Measurements from ENCODE around the gene TMEM123. TPM values are rescaled to one million over a fixed set of nuclear protein-coding genes. Genes with fewer than 3 reads are reported as not detected.

Gene TMEM123
- polyA plus RNA-seq, 3 donors = 68.7 to 368 (median 263) TPM

DNA sequence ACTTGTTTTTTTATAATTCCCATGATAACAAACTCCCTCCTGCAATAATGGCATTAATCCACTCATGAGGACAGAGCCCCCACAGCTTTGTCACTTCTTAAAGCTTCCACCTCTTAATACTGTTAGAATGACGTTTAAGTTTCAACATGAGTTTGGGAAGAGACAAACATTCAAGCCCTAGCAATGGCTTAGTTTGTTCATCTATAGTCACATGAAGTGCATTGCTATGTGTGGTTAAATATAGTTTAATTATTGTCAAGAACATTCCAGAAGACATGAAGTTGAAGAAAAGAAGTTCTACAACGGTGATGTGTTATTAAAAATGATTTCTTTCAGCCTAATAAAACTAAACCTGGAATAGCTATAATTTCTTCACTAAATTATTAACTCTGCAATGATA lies 47.4 kb upstream of the TMEM123 start:
- intact Hi-C loops (cut with micrococcal nuclease) = loop anchor here (5.0 to 10.0 kb wide), 3 partner anchors 108 to 215 kb away; no protein-coding TSS in a partner anchor
- Histone ChIP-seq H4K20me1 (ENCODE audit: insufficient read depth, low read length) (no peaks in the 10 kb centered on the region), H3K9ac (ENCODE audit: insufficient read depth, low read length, poor library complexity, severe bottlenecking) (no peak overlapping the region), H3K9me3 (replicated peaks in 1 of 2; ENCODE audit: control insufficient read depth in 1 of 2, insufficient read depth in 1 of 2, low read length in 2 of 2) (no peaks in the 10 kb centered on the region), H3K4me1 (ENCODE audit: control insufficient read depth in 1 of 2, insufficient read depth in 2 of 2, low read length in 2 of 2) (no peaks in the 10 kb centered on the region), H3K79me2 (ENCODE audit: insufficient read depth, low read length) (no peaks in the 10 kb centered on the region), H3K27ac (ENCODE audit: low read depth in 1 of 2, low read length in 2 of 2) (no peak overlapping the region), H3K4me2 (replicated peaks; ENCODE audit: extremely low read depth, low read length, poor library complexity, severe bottlenecking) (no peak overlapping the region), H3K4me3 (replicated peaks in 1 of 3; ENCODE audit: low read depth in 2 of 3, low read length in 3 of 3) (no peak overlapping the region), H3K27me3 (ENCODE audit: control insufficient read depth in 2 of 2, insufficient read depth in 2 of 2, low read length in 2 of 2) (no peaks in the 10 kb centered on the region), H3K36me3 (replicated peaks in 1 of 2; ENCODE audit: control insufficient read depth in 1 of 2, insufficient read depth in 2 of 2, low read length in 2 of 2) (no peaks in the 10 kb centered on the region), H2AFZ (ENCODE audit: insufficient read depth, low read depth, low read length, poor library complexity, severe bottlenecking) (no peak overlapping the region)
- peaks cover 0 to 1% (median 0%) of the 10 kb centered on the region in 3 donors for H3K27me3 Mint-ChIP-seq (ENCODE audit: low read depth in 3 of 3)
- TF ChIP-seq, protein P1, sequence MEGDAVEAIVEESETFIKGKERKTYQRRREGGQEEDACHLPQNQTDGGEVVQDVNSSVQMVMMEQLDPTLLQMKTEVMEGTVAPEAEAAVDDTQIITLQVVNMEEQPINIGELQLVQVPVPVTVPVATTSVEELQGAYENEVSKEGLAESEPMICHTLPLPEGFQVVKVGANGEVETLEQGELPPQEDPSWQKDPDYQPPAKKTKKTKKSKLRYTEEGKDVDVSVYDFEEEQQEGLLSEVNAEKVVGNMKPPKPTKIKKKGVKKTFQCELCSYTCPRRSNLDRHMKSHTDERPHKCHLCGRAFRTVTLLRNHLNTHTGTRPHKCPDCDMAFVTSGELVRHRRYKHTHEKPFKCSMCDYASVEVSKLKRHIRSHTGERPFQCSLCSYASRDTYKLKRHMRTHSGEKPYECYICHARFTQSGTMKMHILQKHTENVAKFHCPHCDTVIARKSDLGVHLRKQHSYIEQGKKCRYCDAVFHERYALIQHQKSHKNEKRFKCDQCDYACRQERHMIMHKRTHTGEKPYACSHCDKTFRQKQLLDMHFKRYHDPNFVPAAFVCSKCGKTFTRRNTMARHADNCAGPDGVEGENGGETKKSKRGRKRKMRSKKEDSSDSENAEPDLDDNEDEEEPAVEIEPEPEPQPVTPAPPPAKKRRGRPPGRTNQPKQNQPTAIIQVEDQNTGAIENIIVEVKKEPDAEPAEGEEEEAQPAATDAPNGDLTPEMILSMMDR (IDR thresholded peaks at IDR 0.05) = no peak
- H3K4me1 Mint-ChIP-seq = no peaks in the 10 kb centered on the region
- no peak overlapping the region for H3K27ac Mint-ChIP-seq
- no peak overlapping the region for H3K4me3 Mint-ChIP-seq
- no CpG with 5 or more reads among the region's 2 CpGs for WGBS (ENCODE audit: insufficient coverage)
- no peaks in the 10 kb centered on the region for H3K36me3 Mint-ChIP-seq
- peaks cover 0 to 2% (median 0%) of the 10 kb centered on the region in 7 donors for H3K9me3 Mint-ChIP-seq
- no peak for DNase-seq

DNA sequence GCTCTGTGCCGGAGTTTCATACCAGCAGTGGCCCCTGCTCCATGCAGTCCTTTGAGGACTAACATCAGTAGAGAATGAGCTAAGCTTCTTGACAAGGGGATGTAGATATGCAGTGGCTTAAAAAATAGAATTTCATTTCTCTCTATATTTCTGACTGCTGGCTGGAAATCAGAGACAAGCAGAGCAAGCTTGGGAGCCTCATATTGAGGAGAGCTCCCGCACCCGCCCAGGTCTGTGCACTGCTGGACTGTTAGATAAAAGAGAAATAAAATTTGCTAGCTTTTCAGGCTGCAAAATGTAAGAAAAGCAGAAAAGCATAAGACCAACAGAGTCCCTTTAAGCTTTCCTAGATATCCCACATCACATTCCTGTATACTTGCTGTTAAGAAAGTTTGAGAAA lies 46.6 kb upstream of the TMEM123 start:
- H3K4me1 Mint-ChIP-seq = no peaks in the 10 kb centered on the region
- no peaks in the 10 kb centered on the region for H3K4me1 ChIP-seq (ENCODE audit: control insufficient read depth in 1 of 2, insufficient read depth in 2 of 2, low read length in 2 of 2)
- no peak for DNase-seq
- no peak overlapping the region for H3K27ac ChIP-seq (ENCODE audit: low read depth in 1 of 2, low read length in 2 of 2)
- H2AFZ ChIP-seq (ENCODE audit: insufficient read depth, low read depth, low read length, poor library complexity, severe bottlenecking) = no peak overlapping the region
- peaks cover 0 to 1% (median 1%) of the 10 kb centered on the region in 3 donors for H3K27me3 Mint-ChIP-seq (ENCODE audit: low read depth in 3 of 3)
- H3K4me2 ChIP-seq (replicated peaks; ENCODE audit: extremely low read depth, low read length, poor library complexity, severe bottlenecking) = no peak overlapping the region
- no peaks in the 10 kb centered on the region for H4K20me1 ChIP-seq (ENCODE audit: insufficient read depth, low read length)
- H3K36me3 Mint-ChIP-seq = no peaks in the 10 kb centered on the region
- H3K9me3 Mint-ChIP-seq = peaks cover 0 to 2% (median 0%) of the 10 kb centered on the region in 7 donors
- no CpG with 5 or more reads among the region's 3 CpGs for WGBS (ENCODE audit: insufficient coverage)
- intact Hi-C loops (cut with micrococcal nuclease) = loop anchor here (5.0 to 10.0 kb wide), 3 partner anchors 107 to 214 kb away; no protein-coding TSS in a partner anchor
- H3K36me3 ChIP-seq (replicated peaks in 1 of 2; ENCODE audit: control insufficient read depth in 1 of 2, insufficient read depth in 2 of 2, low read length in 2 of 2) = no peaks in the 10 kb centered on the region
- no peak overlapping the region for H3K27ac Mint-ChIP-seq
- no peaks in the 10 kb centered on the region for H3K9me3 ChIP-seq (replicated peaks in 1 of 2; ENCODE audit: control insufficient read depth in 1 of 2, insufficient read depth in 1 of 2, low read length in 2 of 2)
- no peak overlapping the region for H3K4me3 ChIP-seq (replicated peaks in 1 of 3; ENCODE audit: low read depth in 2 of 3, low read length in 3 of 3)
- H3K27me3 ChIP-seq (ENCODE audit: control insufficient read depth in 2 of 2, insufficient read depth in 2 of 2, low read length in 2 of 2) = no peaks in the 10 kb centered on the region
- no peak overlapping the region for H3K4me3 Mint-ChIP-seq
- TF ChIP-seq, protein P1 (IDR thresholded peaks at IDR 0.05) = no peak
- no peaks in the 10 kb centered on the region for H3K79me2 ChIP-seq (ENCODE audit: insufficient read depth, low read length)
- H3K9ac ChIP-seq (ENCODE audit: insufficient read depth, low read length, poor library complexity, severe bottlenecking) = no peak overlapping the region

Measured in CD14-positive monocyte (primary cell).